Amygdala (tissue), 56 donors: Measurements from ENCODE around the gene BCL2L1.

Experiments used
- DNase-seq, 56 donors: peaks; one replicate each; lab custom pipeline; 2025; lab: John Stamatoyannopoulos, UW

BCL2L1 gene

DNA sequence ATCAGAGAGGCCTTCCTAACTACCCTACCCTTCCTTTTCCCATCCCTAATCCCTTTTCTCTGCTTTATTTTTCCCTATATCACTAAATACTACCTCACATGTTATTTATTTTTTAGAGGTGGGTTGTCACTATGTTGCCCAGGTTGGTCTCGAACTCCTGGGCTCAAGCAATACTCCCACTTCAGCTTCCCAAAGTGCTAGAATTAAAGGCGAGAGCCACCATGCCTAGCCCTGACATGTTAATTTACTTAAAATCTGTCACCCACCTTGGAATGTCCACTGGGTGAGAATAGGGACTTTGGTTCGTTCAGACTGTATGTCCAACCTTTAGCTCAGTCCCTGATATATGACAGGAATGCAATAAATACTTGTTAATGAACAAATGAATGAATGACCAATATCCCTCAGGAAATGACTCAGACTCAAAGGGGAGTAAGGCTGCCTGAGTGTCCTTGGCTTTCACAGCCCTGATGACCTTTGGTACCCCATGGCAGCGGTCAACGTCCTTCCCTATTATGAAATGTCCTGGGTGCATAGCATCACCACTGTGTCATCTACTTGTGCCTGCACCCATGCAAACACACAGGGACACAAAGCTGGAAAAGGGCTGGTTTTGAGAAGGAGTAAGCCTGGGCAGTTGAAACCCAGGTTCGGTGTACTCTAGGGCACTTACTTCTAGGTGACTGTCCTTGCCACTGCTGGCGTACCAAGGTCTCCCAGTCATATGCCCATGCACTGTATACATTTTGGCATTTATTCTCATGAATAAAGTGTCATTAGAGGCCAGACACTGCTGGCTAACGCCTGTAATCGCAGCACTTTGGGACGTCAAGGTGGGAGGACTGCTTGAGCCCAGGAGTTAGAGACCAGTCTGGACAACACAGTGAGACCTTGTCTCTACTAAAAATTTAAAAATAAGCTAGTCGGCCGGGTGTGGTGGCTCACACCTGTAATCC lies 26.5 kb downstream of the BCL2L1 start:
- no peak for DNase-seq

DNA sequence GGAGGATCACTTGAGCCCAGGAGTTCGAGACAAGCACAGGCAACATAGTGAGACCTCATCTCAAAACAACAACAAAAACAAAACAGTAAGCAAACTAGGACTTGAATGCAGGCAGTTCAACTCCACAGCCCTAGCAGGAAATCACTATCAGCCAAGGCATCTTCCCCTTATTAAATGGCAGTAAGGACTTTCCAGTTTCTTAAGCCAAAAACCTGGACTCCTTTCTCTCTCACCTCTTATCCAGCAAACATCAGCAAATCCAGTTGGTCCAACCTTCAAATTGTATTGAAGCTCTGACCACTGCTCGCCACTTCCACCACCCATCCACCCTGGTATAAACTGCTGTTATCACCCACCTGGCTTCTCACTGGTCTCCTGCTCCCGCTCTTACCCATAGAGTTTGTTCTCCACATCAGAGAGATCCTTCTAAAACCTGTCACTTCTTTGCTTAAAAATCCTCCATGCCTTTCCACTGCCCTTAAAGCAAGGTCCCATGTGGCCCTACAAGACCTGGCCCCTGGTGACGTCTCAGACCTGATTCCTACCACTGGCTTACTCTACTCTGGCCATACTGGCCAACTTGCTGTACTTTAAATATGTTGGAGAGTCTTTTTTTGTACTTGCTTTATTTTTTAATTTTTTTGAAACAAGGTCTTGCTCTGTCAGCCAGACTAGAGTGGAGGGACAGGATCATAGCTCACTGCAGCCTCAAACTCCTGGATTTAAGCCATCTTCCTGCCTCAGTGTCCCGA lies 27.6 kb downstream of the BCL2L1 start:
- no peak for DNase-seq

DNA sequence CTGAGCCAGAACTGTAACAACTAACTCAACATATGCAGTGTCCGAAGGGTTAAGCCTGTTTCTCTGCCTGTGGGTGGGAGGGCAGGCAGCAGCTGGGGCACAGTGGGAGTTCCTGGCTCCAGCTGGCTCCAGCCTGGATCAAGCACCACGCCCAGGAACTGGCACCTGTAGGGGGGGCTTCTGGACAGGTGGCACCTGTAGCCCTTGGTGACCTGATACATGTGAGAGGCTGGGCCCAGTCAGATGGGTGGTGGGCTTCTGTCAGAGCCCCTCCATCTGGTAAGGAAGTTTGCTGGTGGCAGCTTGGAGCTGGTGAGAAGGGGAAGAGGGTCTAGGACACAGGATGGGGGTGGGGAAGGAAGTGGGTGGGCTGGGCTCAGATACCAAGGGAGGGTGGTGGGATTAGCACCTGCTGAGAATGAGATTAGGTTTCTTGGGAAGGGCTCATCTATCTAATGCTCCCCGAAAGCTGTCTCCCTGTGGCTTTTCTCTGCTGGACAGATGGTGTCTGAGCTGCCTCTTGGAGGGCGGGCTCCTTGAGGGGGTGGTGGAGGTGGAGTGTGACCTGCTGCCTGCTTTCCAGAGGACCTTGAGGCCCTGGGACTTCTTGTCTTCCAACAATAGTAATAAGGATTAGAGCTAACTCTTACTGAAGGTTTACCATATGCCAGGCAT lies 28.5 kb downstream of the BCL2L1 start:
- no peak for DNase-seq

DNA sequence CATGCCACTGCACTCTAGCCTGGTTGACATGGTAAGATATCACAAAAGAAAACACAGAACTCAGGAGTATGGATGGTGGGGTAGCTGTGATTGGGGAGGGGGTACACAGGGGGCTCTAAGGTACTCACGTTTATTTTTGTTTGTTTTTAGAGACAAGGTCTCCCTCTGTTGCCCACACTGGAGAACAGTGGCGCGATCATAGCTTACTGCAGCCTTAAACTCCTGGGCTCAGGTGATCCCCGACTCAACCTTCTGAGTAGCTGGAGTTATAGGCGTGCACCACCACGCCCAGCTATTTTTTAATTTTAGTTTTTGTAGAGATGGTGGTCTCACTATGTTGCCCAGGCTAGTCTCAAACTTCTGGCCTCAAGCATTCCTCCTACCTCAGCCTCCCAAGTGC lies 29.3 kb downstream of the BCL2L1 start:
- no peak for DNase-seq

DNA sequence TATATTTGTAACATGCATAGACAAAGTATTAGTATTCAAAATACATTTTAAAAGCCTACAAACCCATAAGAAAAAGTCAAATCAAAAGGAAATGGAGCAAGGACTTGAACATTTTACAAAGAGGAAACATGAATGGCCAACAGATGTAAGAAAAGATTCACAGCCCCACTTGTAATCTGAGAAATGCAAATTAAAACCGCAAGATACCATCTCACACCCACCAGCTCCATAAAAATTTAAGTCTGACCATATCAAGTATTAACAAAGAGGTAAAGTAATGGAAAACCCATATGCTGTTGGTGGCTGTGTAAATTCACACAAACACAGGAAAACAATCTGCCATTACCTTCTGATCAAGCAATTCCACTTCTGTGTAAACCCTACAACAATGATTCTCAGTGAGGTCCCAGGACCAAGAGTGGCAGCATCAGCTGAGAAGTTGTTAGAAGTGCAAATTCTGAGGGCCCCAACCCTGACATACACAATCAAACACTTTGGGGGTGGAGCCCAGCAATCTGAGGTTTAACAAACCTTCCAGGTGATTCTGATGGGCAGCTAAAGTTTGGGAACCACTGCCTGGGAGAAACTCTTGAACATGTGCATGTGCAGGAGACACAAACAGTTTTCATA lies 30.9 kb downstream of the BCL2L1 start:
- DNase-seq, result no peak

DNA sequence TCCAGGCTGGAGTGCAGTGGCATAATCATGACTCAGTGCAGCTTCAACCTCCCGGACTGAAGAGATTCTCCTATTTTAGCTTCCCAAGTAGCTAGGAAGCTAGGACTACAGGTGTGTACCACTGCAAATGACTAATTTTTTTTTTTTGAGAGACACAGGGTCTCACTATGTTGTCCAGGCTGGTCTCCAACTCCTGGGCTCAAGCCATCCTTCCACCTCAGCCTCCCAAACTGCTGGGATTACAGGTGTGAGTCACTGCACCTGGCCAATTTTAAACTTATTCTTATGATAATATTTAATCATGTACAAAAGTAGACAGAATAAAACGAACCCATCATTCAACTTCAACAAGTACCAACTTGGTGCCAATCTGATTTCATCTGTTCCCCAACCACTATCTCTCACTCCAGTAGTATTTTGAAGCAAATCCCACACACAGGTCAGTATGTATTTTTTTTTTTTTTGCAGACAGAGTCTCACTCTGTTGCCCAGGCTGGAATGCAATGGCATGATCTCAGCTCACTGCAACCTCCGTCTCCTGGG lies 32.5 kb downstream of the BCL2L1 start:
- no peak for DNase-seq

DNA sequence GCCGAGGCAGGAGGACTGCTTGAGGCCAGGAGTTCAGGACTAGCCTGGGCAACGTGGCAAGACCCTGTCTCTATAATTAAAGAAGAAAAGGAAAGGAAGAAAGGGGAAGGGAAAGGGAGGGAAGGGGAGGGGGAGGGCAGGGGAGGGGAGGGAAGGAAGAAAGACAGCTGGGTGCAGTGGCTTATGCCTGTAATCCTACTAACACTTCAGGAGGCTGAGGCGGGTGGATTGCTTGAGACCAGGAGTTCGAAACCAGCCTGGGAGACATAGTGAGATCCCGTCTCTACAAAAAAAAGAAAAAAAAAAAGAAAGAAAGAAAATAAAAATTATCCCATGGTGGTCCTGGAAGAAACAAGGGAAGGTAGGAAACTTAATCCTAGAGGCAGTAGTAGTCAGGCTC lies 33.5 kb downstream of the BCL2L1 start:
- DNase-seq, result no peak

DNA sequence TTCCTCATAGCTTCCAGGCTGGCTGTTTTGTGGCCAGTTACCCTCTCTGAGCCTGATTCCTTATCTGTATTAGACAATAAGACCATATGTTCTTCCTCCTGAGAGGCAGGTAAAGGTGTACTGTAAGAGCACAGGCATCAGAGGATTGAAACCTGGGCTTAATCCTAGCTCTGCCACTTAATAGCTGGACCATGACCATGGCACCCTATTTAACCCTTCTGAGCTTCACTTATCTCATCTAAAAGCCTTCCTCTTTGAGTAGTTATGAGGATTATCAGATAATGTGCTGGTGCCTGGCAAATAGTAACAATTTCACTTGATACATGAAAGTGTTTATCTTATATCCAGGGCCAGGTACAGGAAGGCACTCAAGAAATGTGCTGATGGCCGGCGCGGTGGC lies 34.9 kb downstream of the BCL2L1 start:
- DNase-seq, result no peak

DNA sequence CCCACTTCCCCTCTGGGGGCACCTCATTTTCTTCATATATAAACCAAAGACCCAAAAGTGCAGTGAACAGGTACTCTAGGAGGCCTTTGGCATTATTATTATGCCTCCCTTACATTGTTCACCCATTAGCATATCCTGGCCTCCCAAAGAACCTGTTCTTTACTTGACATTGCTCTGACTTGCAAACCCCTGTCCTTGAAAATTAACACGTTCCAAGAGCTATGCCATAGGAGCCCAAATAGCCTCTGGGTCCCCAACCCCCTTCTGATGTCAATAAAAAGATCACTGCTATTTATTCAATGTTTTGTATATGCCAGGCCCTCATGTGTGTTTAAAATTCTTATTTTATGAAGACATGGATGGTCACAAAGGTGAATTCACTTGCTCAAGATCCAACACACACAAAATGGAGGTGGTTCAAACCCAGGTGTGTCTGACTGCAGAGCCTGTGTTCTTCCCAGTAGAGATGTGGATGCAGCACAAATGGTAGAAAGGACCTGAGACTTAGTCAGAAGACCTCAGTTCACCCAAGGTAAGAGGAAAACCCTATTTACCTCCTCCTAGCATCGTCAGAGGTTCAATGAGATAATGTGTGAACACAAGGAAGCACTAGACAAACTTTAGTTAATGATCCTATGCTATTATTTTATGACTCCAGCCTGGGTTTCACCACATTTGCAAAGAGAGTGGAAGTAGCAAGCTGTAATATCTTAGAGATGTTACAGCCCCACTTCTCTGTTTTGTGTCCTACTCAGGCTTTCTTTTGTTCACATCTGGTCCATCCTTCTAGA lies 36.6 kb downstream of the BCL2L1 start:
- no peak for DNase-seq

DNA sequence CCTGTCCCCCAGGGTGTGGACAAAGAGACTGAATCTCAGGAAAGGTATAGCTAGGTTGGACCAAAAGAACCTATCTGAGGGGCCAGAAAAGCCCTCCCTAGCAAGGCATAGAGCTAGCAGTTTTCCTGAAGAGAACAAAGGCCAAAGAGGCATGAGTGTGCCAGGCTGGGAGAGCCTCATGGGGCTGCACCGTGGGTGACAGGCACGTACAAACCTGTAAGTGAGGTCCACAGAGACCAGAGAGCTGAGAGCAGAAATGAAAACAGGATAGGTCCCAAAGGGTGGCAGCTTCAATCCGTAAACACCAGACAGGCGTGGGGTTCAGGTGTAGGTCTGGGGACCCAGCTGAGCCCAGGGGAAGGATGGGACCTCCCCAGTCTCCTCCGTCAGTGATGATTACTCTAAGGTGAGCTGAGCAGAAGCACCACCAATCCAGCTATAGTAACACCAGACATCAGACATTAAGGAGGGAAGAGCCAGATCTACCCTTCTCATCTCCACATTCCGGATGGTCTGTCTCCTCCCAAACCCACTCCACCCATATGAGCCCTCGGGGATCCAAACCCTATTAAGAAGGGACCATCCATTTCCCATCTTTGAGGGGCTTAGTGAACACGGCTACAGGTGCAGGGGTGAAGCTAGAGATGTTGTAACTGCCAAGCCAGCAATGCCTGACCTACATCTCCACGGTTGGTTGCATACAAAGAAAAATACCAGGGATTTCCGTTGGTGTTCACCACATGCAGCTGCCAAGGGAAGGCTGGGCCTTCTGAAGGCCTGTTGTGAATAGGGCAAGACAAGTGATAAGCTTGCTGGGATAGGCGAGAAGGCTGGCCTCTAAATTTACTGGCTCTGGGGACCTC lies 38.3 kb downstream of the BCL2L1 start:
- no peak for DNase-seq

DNA sequence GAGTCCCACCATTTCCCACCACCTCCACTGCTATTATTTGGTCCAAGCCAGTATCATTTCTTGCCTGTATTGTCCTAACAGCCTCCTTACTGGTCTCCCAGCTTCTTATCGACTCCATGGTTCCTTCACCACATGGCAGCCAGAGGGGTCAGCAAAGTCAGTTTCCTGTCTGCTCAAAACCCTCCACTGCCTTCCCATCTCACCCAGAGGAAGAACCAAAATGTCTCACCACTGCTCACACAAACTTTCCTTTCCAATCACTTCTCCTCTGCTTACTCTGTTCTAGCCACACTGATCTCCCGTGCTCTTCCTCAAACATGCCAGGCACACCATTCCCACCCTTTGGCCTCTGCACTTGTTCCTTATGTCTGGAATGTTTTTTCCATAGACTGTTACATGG lies 39.7 kb downstream of the BCL2L1 start:
- no peak for DNase-seq

DNA sequence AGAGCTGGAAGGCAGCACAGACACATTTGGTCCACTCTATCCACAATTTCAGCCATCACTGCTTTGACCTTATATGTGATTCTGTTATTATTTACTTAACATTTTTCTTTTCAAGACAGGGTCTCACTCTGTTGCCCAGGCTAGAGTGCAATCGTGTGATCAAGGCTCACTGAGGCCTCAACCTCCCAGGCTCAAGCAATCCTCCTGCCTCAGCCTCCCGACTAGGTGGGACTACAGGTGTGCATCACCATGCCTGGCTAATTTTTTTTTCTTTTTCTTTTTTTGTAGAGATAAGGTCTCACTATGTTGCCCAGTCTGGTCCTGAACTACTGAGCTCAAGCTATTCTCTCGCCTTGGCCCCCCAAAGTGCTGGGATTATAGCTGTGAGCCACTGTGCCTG lies 40.3 kb downstream of the BCL2L1 start:
- DNase-seq, result no peak

DNA sequence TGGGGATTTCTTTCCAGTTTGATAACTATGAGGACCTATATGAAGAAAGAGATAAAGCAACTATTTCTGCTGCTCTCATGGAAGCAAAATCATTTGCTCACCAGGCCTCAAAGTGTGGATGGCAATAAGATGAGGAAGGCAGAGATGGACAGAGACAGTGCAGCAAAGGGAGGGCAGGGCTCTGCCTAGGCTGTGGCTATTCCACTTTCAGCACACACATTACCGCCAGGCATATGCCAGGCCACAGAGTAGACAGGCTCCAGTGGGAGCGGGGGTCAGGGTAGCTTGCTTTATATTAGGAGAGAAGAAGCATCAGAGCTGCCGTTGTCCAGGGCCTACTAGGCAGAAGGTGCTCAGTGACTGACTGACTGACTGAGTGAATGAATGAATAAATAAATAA lies 40.9 kb downstream of the BCL2L1 start:
- DNase-seq, result no peak

DNA sequence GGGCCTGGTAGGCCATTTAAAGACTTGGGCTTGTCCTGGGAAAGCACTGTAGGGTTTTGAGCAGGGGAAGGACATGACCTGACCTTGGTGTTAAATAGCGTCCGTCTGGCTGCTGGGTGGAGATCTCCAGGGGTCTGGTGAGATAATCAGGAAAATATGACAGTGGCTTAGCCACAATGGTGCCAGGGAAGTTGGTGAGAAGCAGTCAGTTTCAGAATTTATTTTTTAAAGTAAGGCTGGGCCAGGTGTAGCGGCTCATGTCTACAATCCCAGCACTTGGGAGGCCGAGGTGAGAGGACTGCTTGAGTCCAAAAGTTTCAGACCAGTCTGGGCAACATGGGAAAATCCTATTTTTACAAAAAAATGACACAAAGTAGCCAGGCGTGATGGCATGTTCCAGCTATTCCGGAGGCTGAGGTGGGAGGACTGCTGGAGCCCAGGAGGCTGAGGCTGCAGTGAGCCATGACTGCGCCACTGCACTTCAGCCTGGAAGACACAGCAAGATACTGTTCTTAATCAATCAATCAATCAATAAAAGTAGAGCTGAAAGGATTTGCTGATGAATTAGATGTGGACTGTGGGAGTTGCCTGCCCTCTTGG lies 41.4 kb downstream of the BCL2L1 start:
- no peak for DNase-seq

DNA sequence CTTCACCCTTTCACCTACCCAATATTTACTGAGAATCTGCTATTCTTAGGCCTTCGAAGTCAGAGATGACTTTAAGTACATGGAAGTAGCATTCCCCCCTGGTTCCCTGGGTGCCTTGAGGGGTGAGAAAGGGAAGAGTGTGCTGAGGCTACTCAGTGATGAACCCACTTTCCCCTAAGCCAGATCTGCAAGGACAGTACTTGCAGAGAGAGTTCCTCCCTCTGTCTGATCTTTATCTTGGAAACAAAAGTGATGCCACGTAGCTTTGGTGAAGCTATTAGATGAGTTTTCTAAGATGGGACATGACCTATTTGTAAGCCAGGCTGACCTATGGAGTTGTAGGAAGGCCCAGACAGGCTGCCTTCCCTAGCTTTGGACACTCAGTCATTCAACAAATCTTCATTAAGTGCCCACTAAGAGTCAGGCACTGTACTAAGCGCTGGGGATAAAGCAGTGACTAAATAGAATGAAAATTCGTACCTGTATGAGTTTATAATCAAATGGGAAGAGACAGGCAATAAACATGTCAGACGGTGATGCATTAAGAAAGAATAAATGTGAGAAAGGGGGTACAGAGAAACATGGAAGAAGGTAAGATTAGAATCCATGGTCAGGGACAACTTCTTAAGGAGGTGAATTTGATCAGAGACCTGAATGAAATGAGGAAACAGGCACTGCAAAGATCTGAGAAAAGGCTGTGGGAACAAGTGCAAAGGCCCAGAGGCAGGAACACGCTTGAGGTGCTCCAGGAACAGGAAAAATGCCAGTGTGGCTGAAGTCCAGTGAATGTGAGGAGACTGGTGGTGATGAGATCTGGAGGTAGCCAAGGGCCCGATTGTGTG lies 42.2 kb downstream of the BCL2L1 start:
- no peak for DNase-seq

DNA sequence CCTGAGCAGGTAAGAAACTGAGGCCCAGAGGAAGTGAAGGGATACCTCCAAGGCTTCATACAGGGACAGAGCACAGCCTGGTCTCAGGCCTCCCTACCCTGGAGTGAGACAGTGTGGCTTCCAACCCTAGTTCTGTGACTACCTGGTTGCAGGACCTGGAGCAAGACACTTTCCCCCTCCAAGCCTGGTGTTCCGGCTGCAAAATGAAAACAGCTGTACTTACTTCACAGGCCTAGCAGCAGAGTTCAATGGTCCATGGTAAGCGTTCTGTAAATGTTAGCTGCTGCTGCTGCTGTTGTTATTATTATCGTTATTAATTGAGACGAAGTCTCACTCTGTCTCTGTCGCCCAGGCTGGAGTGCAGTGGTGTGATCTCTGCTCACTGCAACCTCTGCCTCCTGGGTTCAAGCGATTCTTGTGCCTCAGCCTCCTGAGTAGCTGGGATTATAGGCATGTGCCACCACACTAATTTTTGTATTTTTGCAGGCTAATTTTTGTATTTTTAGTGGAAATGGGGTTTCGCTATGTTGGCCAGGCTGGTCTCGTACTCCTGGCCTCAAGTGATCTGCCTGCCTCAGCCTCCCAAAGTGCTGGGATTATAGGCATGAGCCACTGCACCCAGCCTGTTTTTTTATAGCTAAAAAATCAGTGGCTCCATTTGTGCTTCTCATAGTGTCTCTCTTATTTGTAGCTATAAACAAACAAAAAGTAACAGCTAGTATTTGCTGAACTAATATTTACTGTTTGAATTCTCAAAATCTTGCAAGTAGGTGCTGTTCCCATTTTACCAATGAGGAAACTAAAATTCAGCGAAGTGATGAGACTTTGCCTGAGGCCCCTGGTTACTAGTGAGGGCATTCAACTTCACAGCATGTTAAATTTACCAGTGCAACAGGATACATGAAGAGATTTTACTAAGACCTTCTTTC lies 43.0 kb downstream of the BCL2L1 start:
- no peak for DNase-seq
